ENCODE measurements around the gene REXO4. TPM values are rescaled to one million over a fixed set of nuclear protein-coding genes. Genes with fewer than 3 reads are reported as not detected.

REXO4 gene
- total and polyA plus RNA-seq, 10 of the 15 experiments (the other 5 are each of a cell fraction or from before 2014, with no cell fraction given), result 2.7 to 43.9 (median 30.5) TPM

DNA sequence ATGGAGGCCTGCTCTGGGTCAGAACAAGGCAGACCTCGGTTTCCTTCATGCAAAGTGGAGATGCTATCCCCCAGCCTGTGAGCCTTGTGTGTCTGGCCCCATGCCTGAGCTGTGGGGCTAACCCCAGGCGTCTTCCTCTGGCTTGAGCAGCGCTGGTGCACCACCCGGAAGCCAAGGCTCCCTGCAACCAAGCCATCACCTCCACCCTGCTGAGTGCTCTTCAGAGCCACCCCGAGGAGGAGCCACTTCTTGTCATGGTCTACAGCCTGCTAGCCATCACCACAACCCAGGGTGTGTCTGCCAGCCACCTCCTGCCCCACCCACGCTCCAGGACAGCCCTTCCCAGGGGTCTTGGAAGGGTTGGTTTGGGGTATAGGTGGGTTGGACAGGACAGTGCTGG lies 16.2 kb downstream of the REXO4 start:
- POLR2A ChIA-PET, result no interaction called here
- FAIRE-seq, result no peak
- in situ Hi-C loops (cut with MboI), result no loop called here

More for the DNA sequence above, 16.2 kb downstream of the REXO4 start:
- Histone ChIP-seq H3K9ac (ENCODE audit: control insufficient read depth, insufficient read depth, low read length) (no peak overlapping the region), H3K4me3 (no peak overlapping the region), H3K79me2 (ENCODE audit: control insufficient read depth, insufficient read depth, low read length) (no peaks in the 10 kb centered on the region), H3K27me3 (replicated peaks in 1 of 2; ENCODE audit: control insufficient read depth in 2 of 2, insufficient read depth in 2 of 2, low read length in 1 of 2) (no peaks in the 10 kb centered on the region), H3K9me3 (replicated peaks; ENCODE audit: control insufficient read depth, insufficient read depth, low read length) (no peaks in the 10 kb centered on the region), H3K27ac (ENCODE audit: control insufficient read depth, insufficient read depth) (no peak overlapping the region), H3K4me2 (ENCODE audit: control insufficient read depth, insufficient read depth) (no peak overlapping the region), H4K20me1 (ENCODE audit: control insufficient read depth, insufficient read depth) (no peaks in the 10 kb centered on the region; the same call in 1 of the 2 replicates), H3K36me3 (ENCODE audit: control insufficient read depth in 2 of 2, insufficient read depth in 2 of 2, low read length in 1 of 2) (peaks cover 14 to 21% of the 10 kb centered on the region in 2 experiments; a peak in 3 of 4 replicates), H3K4me1 (ENCODE audit: control insufficient read depth, insufficient read depth, low read length) (no peaks in the 10 kb centered on the region), H2AFZ (ENCODE audit: control insufficient read depth, low read depth, low read length) (no peak overlapping the region)
- CTCF ChIA-PET, result interaction anchor here (1.1 to 2.0 kb wide), 4 partner anchors 14 to 215 kb away, joined by 3 to 6 read pairs (median 6); no protein-coding TSS in a partner anchor
- intact Hi-C loops (cut with micrococcal nuclease; ENCODE audit: unreplicated experiment), result no loop called here
- ATAC-seq, result no peak
- RAD21 ChIA-PET (ENCODE audit: unreplicated experiment), result interaction anchor here (1.0 to 1.3 kb wide), 2 partner anchors 22 to 76 kb away, joined by 3 read pairs; no protein-coding TSS in a partner anchor
- TF ChIP-seq CHD2 (IDR thresholded peaks at IDR 0.05; ENCODE audit: borderline replicate concordance, low read depth, low read length) (no peak), WRNIP1 (IDR thresholded peaks at IDR 0.05; ENCODE audit: borderline replicate concordance, low read depth, low read length) (no peak), HDAC6 (IDR thresholded peaks at IDR 0.05; ENCODE audit: unreplicated experiment) (no peak), RB1 (IDR thresholded peaks at IDR 0.05; ENCODE audit: borderline replicate concordance) (no peak), RELA (IDR thresholded peaks at IDR 0.05; ENCODE audit: borderline replicate concordance, partially characterized antibody) (no peak), CBFB (IDR thresholded peaks at IDR 0.05; ENCODE audit: low read depth) (no peak), MYC (IDR thresholded peaks at IDR 0.05; ENCODE audit: insufficient read depth, insufficient read length, insufficient replicate concordance, low read length, severe bottlenecking) (no peak)
- TF ChIP-seq, protein P1, sequence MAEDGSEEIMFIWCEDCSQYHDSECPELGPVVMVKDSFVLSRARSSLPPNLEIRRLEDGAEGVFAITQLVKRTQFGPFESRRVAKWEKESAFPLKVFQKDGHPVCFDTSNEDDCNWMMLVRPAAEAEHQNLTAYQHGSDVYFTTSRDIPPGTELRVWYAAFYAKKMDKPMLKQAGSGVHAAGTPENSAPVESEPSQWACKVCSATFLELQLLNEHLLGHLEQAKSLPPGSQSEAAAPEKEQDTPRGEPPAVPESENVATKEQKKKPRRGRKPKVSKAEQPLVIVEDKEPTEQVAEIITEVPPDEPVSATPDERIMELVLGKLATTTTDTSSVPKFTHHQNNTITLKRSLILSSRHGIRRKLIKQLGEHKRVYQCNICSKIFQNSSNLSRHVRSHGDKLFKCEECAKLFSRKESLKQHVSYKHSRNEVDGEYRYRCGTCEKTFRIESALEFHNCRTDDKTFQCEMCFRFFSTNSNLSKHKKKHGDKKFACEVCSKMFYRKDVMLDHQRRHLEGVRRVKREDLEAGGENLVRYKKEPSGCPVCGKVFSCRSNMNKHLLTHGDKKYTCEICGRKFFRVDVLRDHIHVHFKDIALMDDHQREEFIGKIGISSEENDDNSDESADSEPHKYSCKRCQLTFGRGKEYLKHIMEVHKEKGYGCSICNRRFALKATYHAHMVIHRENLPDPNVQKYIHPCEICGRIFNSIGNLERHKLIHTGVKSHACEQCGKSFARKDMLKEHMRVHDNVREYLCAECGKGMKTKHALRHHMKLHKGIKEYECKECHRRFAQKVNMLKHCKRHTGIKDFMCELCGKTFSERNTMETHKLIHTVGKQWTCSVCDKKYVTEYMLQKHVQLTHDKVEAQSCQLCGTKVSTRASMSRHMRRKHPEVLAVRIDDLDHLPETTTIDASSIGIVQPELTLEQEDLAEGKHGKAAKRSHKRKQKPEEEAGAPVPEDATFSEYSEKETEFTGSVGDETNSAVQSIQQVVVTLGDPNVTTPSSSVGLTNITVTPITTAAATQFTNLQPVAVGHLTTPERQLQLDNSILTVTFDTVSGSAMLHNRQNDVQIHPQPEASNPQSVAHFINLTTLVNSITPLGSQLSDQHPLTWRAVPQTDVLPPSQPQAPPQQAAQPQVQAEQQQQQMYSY (CRISPR knock-in tag; IDR thresholded peaks at IDR 0.05), result no peak
- WGBS (ENCODE audit: insufficient coverage, insufficient replicate concordance, low lambda C conversion rate, missing lambda C conversion rate), result 80% methylated on average over 6 of the region's 6 CpGs
- BruUV-seq (replicated peaks), result no TSS peak
- no peak for DNase-seq (ENCODE audit: low read depth, low spot score)
- SMC1A ChIA-PET (ENCODE audit: uncharacterized antibody, unreplicated experiment), result no interaction called here

Measured in GM12878 (cell line).